ENCODE results near the gene TSPAN18. TPM values are rescaled to one million over a fixed set of nuclear protein-coding genes. Genes with fewer than 3 reads are reported as not detected.
A peak's percentile ranks its signal among the peaks of the same experiment; 100 is the strongest.
"Not testable (repeated sequence)": the region's sequence is repeated elsewhere in the genome, so short reads cannot be mapped to it uniquely, and the experiment has no call there.

TSPAN18 gene
- polyA plus RNA-seq, 1 donor, result 48.1 TPM

GRCh38 chr11:44870615-44871176, 143.9 kb downstream of the TSPAN18 start:
- no peak for DNase-seq

GRCh38 chr11:44871682-44872081, 144.9 kb downstream of the TSPAN18 start:
- not testable (repeated sequence) for DNase-seq

DNA sequence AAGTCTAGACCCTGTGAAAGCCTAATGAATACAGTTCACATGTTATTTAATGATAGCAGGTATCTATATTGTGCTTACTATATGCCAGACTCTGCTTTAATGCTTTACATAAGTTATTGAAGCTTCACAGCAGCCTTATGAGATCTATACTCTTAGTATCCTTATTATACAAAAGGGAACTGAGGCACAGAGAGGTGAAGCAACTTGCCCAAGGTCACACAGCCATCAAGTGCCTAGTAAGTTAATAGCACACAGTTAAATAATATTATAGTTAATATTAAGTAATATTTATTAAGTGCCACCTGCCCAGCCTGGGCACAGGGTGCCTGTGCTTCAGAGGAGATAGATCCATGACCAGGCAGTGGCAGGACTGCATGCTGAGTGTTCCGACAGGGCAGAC, 145.8 kb downstream of the TSPAN18 start:
- DNase-seq, result no peak

DNA sequence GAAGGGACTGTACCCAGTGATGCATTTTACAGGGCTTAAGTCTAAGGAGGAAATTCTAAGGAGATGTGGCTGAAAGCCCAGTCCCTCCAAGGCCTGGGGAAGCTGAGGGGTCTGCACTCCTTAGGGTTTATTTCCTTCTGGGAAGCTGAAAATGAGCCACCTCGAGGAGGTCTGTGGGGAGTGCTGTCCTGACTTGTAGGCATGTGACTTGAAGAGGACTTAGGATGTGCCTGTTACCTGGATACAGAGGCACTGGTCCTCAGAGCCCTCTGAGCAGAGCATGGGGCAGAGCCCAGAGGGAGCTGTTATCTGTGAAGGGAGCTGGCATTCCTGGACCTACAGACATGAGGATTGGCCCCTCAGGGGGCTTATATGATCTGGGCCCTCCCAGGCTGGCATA, 146.8 kb downstream of the TSPAN18 start:
- no peak for DNase-seq

- no peak for DNase-seq
These were observed 147.5 kb downstream of the TSPAN18 start for GRCh38 chr11:44874284-44874683.

DNA sequence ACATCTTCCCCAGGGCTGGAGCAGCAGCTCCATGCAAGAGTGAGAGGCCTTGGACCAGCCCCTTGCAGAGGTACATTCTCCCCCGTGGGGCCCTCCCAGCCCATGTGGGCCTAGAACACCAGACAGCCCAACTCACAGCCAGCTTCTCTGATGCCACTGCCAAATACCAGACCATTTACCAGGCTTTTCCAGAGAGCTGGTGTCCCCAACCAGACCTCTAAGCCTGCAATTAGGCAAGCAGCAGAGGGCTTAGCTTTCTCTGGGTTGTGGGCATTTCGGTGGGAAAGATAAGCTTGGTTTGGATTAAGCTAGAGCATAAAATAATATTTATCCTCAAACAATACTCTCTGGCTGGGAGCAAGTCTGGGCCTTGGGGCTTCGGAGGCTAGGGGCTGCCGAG, 148.3 kb downstream of the TSPAN18 start:
- no peak for DNase-seq

DNA sequence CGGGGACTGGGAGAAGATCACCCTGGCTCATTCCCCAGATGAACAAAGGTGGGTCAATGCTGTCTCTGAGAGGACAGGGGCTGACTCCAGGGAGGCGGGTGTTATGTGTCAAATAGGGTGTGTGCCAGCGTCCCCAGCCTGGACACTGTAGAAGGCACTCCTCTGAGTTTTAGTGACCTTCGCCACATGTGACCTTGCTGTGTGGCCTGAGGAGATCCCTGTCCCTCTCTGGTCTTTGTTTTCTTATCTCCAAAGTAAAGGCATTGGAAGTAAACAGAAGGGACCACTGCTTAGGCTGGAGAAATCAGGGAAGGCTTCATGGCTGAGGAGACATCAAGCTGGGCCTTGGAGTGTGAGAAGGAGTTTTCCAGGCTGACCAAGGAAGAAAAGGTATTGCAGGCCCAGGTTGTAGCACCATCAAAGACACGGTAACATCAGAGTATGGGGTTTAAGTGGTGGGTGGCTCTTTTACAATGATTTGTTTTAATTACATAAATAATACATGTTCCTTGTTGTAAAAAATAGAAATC, 149.5 kb downstream of the TSPAN18 start:
- DNase-seq, result no peak

DNA sequence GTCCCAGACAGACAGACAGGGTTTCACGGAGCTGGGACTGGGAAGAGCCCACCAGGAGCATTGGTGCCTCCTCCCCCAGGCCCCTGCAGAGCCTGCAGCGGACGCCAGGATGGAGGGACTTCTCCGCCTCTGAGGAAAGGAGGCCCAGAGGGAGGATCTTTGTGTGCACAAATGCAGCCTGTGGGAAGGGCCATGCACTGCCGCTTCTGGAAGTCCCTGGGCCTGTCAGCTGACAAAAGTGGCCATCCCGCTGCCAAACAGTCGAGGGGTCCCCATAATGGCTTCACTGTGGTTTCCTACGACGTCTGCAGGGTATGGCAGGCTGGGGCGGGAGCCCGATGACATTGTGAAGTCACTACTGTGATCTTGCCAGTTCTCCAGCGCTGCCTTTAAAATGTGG, 150.1 kb downstream of the TSPAN18 start:
- DNase-seq, result no peak

GRCh38 chr11:44877571-44878497, 151.1 kb downstream of the TSPAN18 start:
- DNase-seq, result no peak

GRCh38 chr11:44878711-44879110, 151.9 kb downstream of the TSPAN18 start:
- DNase-seq, result no peak

GRCh38 chr11:44879432-44879831, 152.7 kb downstream of the TSPAN18 start:
- no peak for DNase-seq

- DNase-seq, result no peak
These were observed 153.7 kb downstream of the TSPAN18 start for GRCh38 chr11:44880511-44880910.

GRCh38 chr11:44880953-44881352, 154.2 kb downstream of the TSPAN18 start:
- DNase-seq, result no peak

DNA sequence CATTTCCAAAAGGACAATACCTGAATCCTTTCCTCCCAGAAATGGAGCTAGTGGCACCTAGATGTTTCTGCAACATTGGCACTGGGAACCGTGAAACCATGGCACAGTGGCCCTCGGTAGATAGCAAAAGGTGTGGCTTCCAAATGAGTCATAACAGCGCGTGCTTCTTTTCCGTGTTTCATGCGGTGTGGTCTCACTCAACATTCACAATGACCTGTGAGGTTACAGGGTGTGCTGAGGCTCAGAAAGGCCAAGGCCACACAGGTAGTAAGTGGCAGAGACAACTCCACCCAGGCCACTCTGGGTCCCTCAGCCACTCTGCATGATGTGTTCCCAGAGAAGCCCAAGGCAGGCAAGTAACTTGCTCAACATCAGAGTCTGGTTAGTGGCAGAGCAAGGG, 156.5 kb downstream of the TSPAN18 start:
- no peak for DNase-seq

DNA sequence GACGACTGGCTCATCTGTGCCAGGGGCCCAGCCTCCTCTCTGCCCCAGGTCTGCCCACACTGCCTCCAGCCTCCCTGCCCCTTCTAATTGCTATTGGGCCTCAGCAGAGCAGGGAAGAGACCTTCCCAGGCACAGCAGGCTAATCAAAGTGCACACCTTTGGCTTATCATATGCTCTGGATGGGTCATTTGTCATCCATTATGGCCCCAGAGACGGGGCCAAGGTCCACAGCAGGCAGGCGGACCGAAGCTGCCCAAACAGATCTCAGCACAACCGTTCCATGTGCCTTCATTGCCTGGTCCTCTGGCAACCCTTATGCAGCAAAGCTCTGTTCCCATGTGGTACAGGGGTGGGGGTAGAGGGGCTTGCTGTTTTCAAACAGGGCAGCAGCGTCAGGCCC, 157.3 kb downstream of the TSPAN18 start:
- no peak for DNase-seq

DNA sequence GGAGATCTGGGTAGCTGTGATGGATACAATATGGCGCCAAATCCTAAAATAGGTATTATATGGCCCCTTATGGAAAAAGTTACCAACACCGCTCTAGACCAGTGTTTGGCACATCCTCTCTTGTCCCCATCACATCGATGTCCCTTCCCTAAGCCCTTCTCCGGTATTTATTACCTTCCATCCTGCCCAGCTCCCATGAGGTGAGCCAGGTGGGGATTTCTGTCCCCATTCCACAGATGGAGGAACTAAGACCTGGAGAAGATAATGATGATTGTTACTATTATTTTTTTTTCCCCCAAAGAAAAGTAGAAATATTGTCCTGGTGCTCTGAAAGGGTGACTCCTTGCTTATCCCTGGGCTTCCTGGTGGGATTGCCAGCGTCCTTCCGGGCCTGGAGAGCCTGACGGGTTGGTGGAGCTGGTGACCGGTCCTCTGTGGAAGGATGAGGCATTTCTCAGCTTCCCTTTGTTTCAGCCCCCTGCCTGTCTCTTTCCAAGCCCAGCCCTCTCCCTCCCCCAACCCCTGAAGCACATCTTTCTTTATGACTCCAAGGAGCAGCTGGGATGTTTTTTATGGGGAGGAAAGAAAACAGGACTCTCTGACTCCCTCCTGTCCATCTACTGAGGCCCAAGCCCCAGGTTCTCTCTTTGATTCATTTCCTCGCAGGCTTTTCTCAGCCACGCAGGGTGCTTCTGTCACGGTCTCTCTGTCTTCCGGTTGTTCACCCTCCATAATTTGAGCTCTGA, 158.5 kb downstream of the TSPAN18 start:
- no peak for DNase-seq

GRCh38 chr11:44885919-44886789, 159.4 kb downstream of the TSPAN18 start:
- DNase-seq, result no peak

DNA sequence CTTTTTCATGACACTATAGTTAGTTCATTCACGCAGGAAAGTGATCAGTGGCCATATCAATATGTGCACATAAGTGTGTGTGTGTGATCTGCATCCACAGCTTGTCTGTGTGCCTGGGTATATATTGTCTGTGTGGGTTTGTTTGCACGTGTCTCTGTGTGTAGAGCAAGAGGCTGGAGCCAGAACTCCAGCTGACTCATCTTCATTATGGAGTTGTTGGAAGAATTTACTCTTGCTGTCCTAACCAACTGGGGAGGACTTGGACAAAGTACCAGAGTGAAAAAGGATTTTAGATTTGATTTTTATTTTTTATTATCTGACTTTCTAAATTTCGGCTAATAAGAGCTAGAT, 160.0 kb downstream of the TSPAN18 start:
- peak; percentile 74 for DNase-seq

GRCh38 chr11:44887636-44888035, 160.9 kb downstream of the TSPAN18 start:
- DNase-seq, result no peak

- DNase-seq, result no peak
These were observed 162.5 kb downstream of the TSPAN18 start for GRCh38 chr11:44889266-44889665.

DNA sequence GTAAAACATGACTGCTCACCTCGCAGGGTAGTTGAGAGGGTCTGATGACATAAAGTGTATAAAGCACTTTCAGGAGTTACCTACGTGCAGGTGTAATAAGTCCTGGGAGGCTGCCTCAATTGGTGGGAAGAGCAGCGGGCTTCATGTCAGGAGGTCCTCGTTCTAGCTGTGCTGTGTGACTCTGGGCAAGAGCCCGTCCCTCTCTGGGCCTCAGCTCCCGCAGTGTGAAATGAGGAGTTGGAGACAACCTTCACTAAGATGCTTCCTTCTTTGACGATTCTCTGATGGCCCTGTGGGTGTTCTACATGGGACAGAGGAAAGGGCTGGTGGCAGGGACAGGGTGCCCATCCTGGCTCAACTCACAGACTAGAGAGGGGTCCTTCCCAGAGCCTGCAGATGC, 166.1 kb downstream of the TSPAN18 start:
- no peak for DNase-seq

GRCh38 chr11:44893308-44893822, 166.6 kb downstream of the TSPAN18 start:
- DNase-seq, result peak; percentile 43

Data from hindlimb muscle (tissue), 1 donor.